GM19467 (cell line): Measurements from ENCODE around the gene PPT2.

Source experiments
- ATAC-seq: cut with Tn5 transposase; IDR thresholded peaks from one replicate; pipeline ENCODE4 v1.9.1; 2021; ENCODE audit warnings: mild to moderate bottlenecking, moderate library complexity; ENCODE audit not compliant: unreplicated experiment

Gene PPT2

GRCh38 chr6:32153564-32154513, at the start of gene PPT2:
Gene PPT2, plus strand, starts transcription at chr6:32154141. Its CDS starts 454 bp downstream, at chr6:32154595.
- ATAC-seq, result no peak

GRCh38 chr6:32105433-32105832, 48.5 kb upstream of the PPT2 start:
- no peak for ATAC-seq

GRCh38 chr6:32107406-32107805, 46.5 kb upstream of the PPT2 start:
- no peak for ATAC-seq

- no peak for ATAC-seq
These were observed 45.8 kb upstream of the PPT2 start for GRCh38 chr6:32108094-32108627.

- ATAC-seq, result no peak
These were observed 45.2 kb upstream of the PPT2 start for GRCh38 chr6:32108727-32109113.

- no peak for ATAC-seq
These were observed 44.7 kb upstream of the PPT2 start, which contains the start of gene TNXB for GRCh38 chr6:32109114-32109764. Gene TNXB, minus strand, starts transcription at chr6:32109338. Its CDS starts 11,140 bp downstream, at chr6:32098198.

GRCh38 chr6:32109765-32110160, 44.2 kb upstream of the PPT2 start:
- no peak for ATAC-seq

GRCh38 chr6:32110632-32111031, 43.3 kb upstream of the PPT2 start:
- ATAC-seq, result no peak

GRCh38 chr6:32111424-32112066, 42.4 kb upstream of the PPT2 start:
- no peak for ATAC-seq

GRCh38 chr6:32112431-32112980, 41.4 kb upstream of the PPT2 start:
- ATAC-seq, result no peak

- ATAC-seq, result no peak
These were observed 40.3 kb upstream of the PPT2 start for GRCh38 chr6:32113386-32114352.

GRCh38 chr6:32114796-32115195, 39.1 kb upstream of the PPT2 start:
- no peak for ATAC-seq

GRCh38 chr6:32115623-32116022, 38.3 kb upstream of the PPT2 start:
- no peak for ATAC-seq

- no peak for ATAC-seq
These were observed 37.3 kb upstream of the PPT2 start for GRCh38 chr6:32116674-32117073.

GRCh38 chr6:32117461-32117860, 36.5 kb upstream of the PPT2 start:
- ATAC-seq, result no peak

GRCh38 chr6:32118782-32119628, 34.9 kb upstream of the PPT2 start:
- ATAC-seq, result no peak

GRCh38 chr6:32120573-32121059, 33.3 kb upstream of the PPT2 start:
- no peak for ATAC-seq

GRCh38 chr6:32123681-32124080, 30.3 kb upstream of the PPT2 start:
- ATAC-seq, result no peak

GRCh38 chr6:32126880-32127279, 27.1 kb upstream of the PPT2 start:
- no peak for ATAC-seq
